Panc1 (cell line): ENCODE measurements around the gene STAC.

Source experiments
- POLR2AphosphoS5 ChIP-seq: IDR thresholded peaks from 2 replicates; pipeline ENCODE4 v1.6.1; 2012; ENCODE audit warnings: mild to moderate bottlenecking, low read depth, low read length, moderate library complexity
- SIN3A ChIP-seq: IDR thresholded peaks from 2 replicates; pipeline ENCODE4 v1.6.1; 2012; ENCODE audit warnings: low read depth, mild to moderate bottlenecking, low read length, moderate library complexity, borderline replicate concordance; ENCODE audit not compliant: insufficient read depth
- TF ChIP-seq, protein P1 (sequence below): fragments of 450-650 bp; IDR thresholded peaks from 2 replicates; pipeline ENCODE4 v1.5.1; 2017; ENCODE audit warnings: mild to moderate bottlenecking
- TF ChIP-seq, protein P2 (sequence below), 2 experiments: IDR thresholded peaks; 2 replicates each; pipeline ENCODE4 v1.6.1; 2011 to 2012; ENCODE audit warnings: low read depth in 2 of 2, control low read depth in 1 of 2, low read length in 1 of 2, mild to moderate bottlenecking in 1 of 2, moderate library complexity in 1 of 2; ENCODE audit not compliant: insufficient read depth in 1 of 2

DNA sequence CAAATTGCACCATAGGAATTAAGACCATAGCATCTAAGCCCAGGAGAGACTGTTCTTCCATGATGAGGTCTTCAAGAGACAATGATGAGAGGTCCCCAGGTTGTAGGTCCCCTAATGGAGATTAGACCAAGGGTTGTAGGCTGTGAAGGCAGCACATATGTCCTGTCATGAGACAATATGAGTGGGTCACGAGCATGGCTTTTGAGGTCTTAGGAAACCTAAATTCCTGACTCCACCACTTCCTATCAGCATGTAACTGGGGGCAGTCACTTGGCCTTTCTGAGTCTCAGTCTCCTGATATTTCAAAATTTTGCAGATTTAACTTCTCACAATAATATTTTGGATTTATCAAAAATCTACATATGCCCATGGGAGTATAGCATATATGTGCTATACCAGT is 31.3 kb downstream of the STAC start:
- TF ChIP-seq, protein P1, sequence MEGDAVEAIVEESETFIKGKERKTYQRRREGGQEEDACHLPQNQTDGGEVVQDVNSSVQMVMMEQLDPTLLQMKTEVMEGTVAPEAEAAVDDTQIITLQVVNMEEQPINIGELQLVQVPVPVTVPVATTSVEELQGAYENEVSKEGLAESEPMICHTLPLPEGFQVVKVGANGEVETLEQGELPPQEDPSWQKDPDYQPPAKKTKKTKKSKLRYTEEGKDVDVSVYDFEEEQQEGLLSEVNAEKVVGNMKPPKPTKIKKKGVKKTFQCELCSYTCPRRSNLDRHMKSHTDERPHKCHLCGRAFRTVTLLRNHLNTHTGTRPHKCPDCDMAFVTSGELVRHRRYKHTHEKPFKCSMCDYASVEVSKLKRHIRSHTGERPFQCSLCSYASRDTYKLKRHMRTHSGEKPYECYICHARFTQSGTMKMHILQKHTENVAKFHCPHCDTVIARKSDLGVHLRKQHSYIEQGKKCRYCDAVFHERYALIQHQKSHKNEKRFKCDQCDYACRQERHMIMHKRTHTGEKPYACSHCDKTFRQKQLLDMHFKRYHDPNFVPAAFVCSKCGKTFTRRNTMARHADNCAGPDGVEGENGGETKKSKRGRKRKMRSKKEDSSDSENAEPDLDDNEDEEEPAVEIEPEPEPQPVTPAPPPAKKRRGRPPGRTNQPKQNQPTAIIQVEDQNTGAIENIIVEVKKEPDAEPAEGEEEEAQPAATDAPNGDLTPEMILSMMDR: no peak
- TF ChIP-seq POLR2AphosphoS5: no peak
- TF ChIP-seq, protein P2, sequence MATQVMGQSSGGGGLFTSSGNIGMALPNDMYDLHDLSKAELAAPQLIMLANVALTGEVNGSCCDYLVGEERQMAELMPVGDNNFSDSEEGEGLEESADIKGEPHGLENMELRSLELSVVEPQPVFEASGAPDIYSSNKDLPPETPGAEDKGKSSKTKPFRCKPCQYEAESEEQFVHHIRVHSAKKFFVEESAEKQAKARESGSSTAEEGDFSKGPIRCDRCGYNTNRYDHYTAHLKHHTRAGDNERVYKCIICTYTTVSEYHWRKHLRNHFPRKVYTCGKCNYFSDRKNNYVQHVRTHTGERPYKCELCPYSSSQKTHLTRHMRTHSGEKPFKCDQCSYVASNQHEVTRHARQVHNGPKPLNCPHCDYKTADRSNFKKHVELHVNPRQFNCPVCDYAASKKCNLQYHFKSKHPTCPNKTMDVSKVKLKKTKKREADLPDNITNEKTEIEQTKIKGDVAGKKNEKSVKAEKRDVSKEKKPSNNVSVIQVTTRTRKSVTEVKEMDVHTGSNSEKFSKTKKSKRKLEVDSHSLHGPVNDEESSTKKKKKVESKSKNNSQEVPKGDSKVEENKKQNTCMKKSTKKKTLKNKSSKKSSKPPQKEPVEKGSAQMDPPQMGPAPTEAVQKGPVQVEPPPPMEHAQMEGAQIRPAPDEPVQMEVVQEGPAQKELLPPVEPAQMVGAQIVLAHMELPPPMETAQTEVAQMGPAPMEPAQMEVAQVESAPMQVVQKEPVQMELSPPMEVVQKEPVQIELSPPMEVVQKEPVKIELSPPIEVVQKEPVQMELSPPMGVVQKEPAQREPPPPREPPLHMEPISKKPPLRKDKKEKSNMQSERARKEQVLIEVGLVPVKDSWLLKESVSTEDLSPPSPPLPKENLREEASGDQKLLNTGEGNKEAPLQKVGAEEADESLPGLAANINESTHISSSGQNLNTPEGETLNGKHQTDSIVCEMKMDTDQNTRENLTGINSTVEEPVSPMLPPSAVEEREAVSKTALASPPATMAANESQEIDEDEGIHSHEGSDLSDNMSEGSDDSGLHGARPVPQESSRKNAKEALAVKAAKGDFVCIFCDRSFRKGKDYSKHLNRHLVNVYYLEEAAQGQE (IDR thresholded peaks at IDR 0.05; ENCODE audit: insufficient read depth in 1 of 2, low read depth in 2 of 2, low read length in 1 of 2): no peak
- no peak for TF ChIP-seq SIN3A
